ENCODE measurements around the gene KCTD10. TPM values are rescaled to one million over a fixed set of nuclear protein-coding genes. Genes with fewer than 3 reads are reported as not detected.

The KCTD10 gene
- polyA plus RNA-seq, 1 of the 3 experiments (the other 2 are of a cell fraction), result 66.9 TPM

DNA sequence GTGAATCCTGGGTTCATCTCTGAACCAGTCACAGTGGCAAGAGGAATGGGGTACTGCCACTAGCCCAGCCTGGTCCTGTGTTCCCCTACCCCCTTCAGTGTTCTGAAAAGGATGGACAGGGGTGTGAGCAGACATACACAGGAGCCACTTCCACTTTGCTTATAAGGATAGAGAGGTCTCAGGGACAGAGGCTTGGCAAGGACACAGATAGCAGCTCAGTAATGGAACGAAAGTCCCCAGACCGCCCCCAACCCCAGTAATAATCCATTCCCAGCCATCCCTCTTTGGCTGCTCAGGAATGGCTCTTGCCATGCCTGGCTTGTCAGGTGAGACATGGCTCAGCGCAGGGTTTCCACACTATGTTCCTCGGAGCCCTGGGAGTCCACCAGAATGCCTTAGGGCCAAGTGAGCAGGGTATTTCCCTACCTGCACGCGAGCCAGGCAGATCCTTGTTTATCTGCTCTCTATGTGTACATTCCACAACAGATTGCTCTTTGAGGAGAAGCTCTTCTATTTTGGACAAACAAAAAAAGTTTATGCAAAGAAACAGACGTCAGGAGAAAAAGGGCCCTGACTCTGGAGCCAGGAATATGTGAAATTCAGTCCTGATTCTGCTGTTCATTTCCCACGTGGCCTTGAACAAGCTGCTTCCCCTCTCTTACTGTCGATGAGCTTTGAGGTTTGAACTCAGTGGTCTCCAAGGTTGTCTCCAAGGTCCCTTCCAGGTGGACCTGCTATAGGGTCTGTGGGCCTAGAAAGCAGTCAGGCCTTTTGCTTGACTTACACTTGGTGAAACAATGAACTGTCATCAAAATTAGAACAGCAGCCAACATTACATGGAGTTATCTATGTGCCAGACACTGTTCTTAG lies 10.3 kb upstream of the KCTD10 start:
- ChIA-PET CTCF (interaction anchor here (1.4 kb wide), 1 partner anchor 30 kb away, joined by 3 read pairs; no protein-coding TSS in a partner anchor), POLR2A (no interaction called here)
- Histone ChIP-seq H3K79me2 (ENCODE audit: insufficient read depth) (no peaks in the 10 kb centered on the region), H4K20me1 (ENCODE audit: insufficient read depth) (no peaks in the 10 kb centered on the region), H3K9me2 (no peaks in the 10 kb centered on the region), H3K4me3 (ENCODE audit: low read depth in 2 of 2, low read length in 1 of 2) (no peak overlapping the region), H3K27ac (ENCODE audit: low read depth in 2 of 2, low read length in 1 of 2) (no peak overlapping the region), H3K36me3 (replicated peaks in 1 of 2; ENCODE audit: control insufficient read depth in 1 of 2, insufficient read depth in 2 of 2, low read length in 1 of 2) (peaks cover 53 to 90% of the 10 kb centered on the region in 2 experiments), H3K4me2 (no peak overlapping the region), H3K9me3 (no peaks in the 10 kb centered on the region), H3F3A (replicated peaks; ENCODE audit: insufficient read depth) (no peaks in the 10 kb centered on the region), H2AFZ (ENCODE audit: low read depth) (no peak overlapping the region), H3K4me1 (ENCODE audit: control insufficient read depth in 1 of 2, insufficient read depth in 2 of 2, low read depth in 1 of 2, low read length in 1 of 2) (no peaks in the 10 kb centered on the region), H3K27me3 (ENCODE audit: insufficient read depth) (no peaks in the 10 kb centered on the region), H3K9ac (no peak overlapping the region)
- WGBS (ENCODE audit: low lambda C conversion rate), result 90% methylated on average over 9 of the region's 9 CpGs
- TF ChIP-seq, protein P1, sequence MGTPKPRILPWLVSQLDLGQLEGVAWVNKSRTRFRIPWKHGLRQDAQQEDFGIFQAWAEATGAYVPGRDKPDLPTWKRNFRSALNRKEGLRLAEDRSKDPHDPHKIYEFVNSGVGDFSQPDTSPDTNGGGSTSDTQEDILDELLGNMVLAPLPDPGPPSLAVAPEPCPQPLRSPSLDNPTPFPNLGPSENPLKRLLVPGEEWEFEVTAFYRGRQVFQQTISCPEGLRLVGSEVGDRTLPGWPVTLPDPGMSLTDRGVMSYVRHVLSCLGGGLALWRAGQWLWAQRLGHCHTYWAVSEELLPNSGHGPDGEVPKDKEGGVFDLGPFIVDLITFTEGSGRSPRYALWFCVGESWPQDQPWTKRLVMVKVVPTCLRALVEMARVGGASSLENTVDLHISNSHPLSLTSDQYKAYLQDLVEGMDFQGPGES (IDR thresholded peaks at IDR 0.05; ENCODE audit: low read depth, low read length), result no peak
- TF ChIP-seq NFIC (IDR thresholded peaks at IDR 0.05; ENCODE audit: borderline replicate concordance) (no peak), YY1 (IDR thresholded peaks at IDR 0.05; ENCODE audit: low read depth) (no peak), MEF2A (IDR thresholded peaks at IDR 0.05; ENCODE audit: borderline replicate concordance, low read depth) (no peak), RAD21 (IDR thresholded peaks at IDR 0.05; ENCODE audit: low read length) (no peak), FOXM1 (IDR thresholded peaks at IDR 0.05; ENCODE audit: low read depth) (no peak), TAF1 (IDR thresholded peaks at IDR 0.05; ENCODE audit: borderline replicate concordance, low read depth, low read length) (no peak), SIN3A (IDR thresholded peaks at IDR 0.05; ENCODE audit: borderline replicate concordance, low read depth, low read length) (no peak), EP300 (IDR thresholded peaks at IDR 0.05; ENCODE audit: borderline replicate concordance in 1 of 2, low read depth in 1 of 2, low read length in 1 of 2) (no peak), MXI1 (IDR thresholded peaks at IDR 0.05; ENCODE audit: low read depth, low read length) (no peak), POLR2AphosphoS5 (IDR thresholded peaks at IDR 0.05; ENCODE audit: low read depth, low read length) (no peak), TEAD4 (IDR thresholded peaks at IDR 0.05; ENCODE audit: borderline replicate concordance, insufficient read depth) (no peak), RXRA (IDR thresholded peaks at IDR 0.05; ENCODE audit: borderline replicate concordance, low read depth) (no peak), NRF1 (IDR thresholded peaks at IDR 0.05; ENCODE audit: low read depth, low read length) (no peak)
- TF ChIP-seq, protein P2, sequence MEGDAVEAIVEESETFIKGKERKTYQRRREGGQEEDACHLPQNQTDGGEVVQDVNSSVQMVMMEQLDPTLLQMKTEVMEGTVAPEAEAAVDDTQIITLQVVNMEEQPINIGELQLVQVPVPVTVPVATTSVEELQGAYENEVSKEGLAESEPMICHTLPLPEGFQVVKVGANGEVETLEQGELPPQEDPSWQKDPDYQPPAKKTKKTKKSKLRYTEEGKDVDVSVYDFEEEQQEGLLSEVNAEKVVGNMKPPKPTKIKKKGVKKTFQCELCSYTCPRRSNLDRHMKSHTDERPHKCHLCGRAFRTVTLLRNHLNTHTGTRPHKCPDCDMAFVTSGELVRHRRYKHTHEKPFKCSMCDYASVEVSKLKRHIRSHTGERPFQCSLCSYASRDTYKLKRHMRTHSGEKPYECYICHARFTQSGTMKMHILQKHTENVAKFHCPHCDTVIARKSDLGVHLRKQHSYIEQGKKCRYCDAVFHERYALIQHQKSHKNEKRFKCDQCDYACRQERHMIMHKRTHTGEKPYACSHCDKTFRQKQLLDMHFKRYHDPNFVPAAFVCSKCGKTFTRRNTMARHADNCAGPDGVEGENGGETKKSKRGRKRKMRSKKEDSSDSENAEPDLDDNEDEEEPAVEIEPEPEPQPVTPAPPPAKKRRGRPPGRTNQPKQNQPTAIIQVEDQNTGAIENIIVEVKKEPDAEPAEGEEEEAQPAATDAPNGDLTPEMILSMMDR (IDR thresholded peaks at IDR 0.05), result no peak
- TF ChIP-seq, protein P3, sequence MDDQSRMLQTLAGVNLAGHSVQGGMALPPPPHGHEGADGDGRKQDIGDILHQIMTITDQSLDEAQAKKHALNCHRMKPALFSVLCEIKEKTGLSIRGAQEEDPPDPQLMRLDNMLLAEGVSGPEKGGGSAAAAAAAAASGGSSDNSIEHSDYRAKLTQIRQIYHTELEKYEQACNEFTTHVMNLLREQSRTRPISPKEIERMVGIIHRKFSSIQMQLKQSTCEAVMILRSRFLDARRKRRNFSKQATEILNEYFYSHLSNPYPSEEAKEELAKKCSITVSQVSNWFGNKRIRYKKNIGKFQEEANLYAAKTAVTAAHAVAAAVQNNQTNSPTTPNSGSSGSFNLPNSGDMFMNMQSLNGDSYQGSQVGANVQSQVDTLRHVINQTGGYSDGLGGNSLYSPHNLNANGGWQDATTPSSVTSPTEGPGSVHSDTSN (IDR thresholded peaks at IDR 0.05), result no peak
- TF ChIP-seq, protein P4, sequence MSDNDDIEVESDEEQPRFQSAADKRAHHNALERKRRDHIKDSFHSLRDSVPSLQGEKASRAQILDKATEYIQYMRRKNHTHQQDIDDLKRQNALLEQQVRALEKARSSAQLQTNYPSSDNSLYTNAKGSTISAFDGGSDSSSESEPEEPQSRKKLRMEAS (IDR thresholded peaks at IDR 0.05; ENCODE audit: low read depth), result no peak
- no peak for DNase-seq
